ENCODE data around the gene HSPG2. TPM values are rescaled to one million over a fixed set of nuclear protein-coding genes. Genes with fewer than 3 reads are reported as not detected.

Gene HSPG2
- total and polyA plus RNA-seq, 2 of the 13 experiments (the other 11 are each of a cell fraction or from before 2014, with no cell fraction given) = 9.1 to 13.1 TPM

- TF ChIP-seq ZNF274 (CRISPR knock-in tag; IDR thresholded peaks at IDR 0.05) = no peak
- TF ChIP-seq GMEB2 (CRISPR knock-in tag; IDR thresholded peaks at IDR 0.05; ENCODE audit: low read depth) = no peak; the same call in 1 of the 2 replicates
- TF ChIP-seq FOXJ3 (CRISPR knock-in tag; IDR thresholded peaks at IDR 0.05; ENCODE audit: borderline replicate concordance) = peak; percentile 77; the same call in 1 of the 2 replicates
- TF ChIP-seq PRDM10 (CRISPR knock-in tag; IDR thresholded peaks at IDR 0.05; ENCODE audit: low read depth) = peak; percentile 79; the same call in 1 of the 2 replicates
- TF ChIP-seq NR1H2 (CRISPR knock-in tag; IDR thresholded peaks at IDR 0.05; ENCODE audit: borderline replicate concordance, low read depth) = no peak
- TF ChIP-seq SP2 (CRISPR knock-in tag; IDR thresholded peaks at IDR 0.05) = no peak
- no peak for TF ChIP-seq ZNF101 (CRISPR knock-in tag; IDR thresholded peaks at IDR 0.05; ENCODE audit: borderline replicate concordance, low read depth)
- TF ChIP-seq ZNF7 (CRISPR knock-in tag; IDR thresholded peaks at IDR 0.05) = no peak
- no peak; the same call in 1 of the 2 replicates for TF ChIP-seq NFE2L2 (IDR thresholded peaks at IDR 0.05; ENCODE audit: low read length)
- TF ChIP-seq ZNF788 (CRISPR knock-in tag; IDR thresholded peaks at IDR 0.05; ENCODE audit: borderline replicate concordance) = peak; percentile 34; the same call in 1 of the 2 replicates
- TF ChIP-seq HNRNPUL1 (IDR thresholded peaks at IDR 0.05; ENCODE audit: low read depth, low read length) = no peak
- peak; percentile 94 for TF ChIP-seq ZSCAN21 (CRISPR knock-in tag; IDR thresholded peaks at IDR 0.05; ENCODE audit: borderline replicate concordance)
- TF ChIP-seq ZNF501 (CRISPR knock-in tag; IDR thresholded peaks at IDR 0.05) = peak; percentile 60; the same call in 1 of the 2 replicates
- TF ChIP-seq NFYC (CRISPR knock-in tag; IDR thresholded peaks at IDR 0.05) = peak; percentile 48; the same call in 1 of the 2 replicates
- no peak for TF ChIP-seq ZNF530 (CRISPR knock-in tag; IDR thresholded peaks at IDR 0.05; ENCODE audit: low read depth)
- TF ChIP-seq HINFP (CRISPR knock-in tag; IDR thresholded peaks at IDR 0.05; ENCODE audit: low read depth) = peak; percentile 99
- TF ChIP-seq MXD1 (CRISPR knock-in tag; IDR thresholded peaks at IDR 0.05) = peak; percentile 86
- TF ChIP-seq MXD3 (CRISPR knock-in tag; IDR thresholded peaks at IDR 0.05) = peak; percentile 32
- 0 out of 2 replicates have a peak, but pooled peaks have one; percentile 2 for TF ChIP-seq PAWR (CRISPR knock-in tag; IDR thresholded peaks at IDR 0.05; ENCODE audit: borderline replicate concordance)
- peak; percentile 80; the same call in 1 of the 2 replicates for TF ChIP-seq ZNF879 (CRISPR knock-in tag; IDR thresholded peaks at IDR 0.05)
- TF ChIP-seq SAFB2 (CRISPR knock-in tag; IDR thresholded peaks at IDR 0.05; ENCODE audit: borderline replicate concordance, low read depth) = peak; percentile 73; the same call in 1 of the 2 replicates
These were observed 154.0 kb downstream of the HSPG2 start, which contains the start of gene USP48 (continued) for GRCh38 chr1:21782868-21783678.
